GM18508 (cell line): ENCODE measurements around the gene HK2.
"Not testable (repeated sequence)": the region's sequence is repeated elsewhere in the genome, so short reads cannot be mapped to it uniquely, and the experiment has no call there.

Source experiments
- ATAC-seq: cut with Tn5 transposase; IDR thresholded peaks from one replicate; pipeline ENCODE4 v1.9.1; 2021; ENCODE audit warnings: moderate number of reproducible peaks; ENCODE audit not compliant: insufficient read depth, unreplicated experiment

The HK2 gene

GRCh38 chr2:74834792-74835755 is 1.1 kb downstream of the HK2 start:
- no peak for ATAC-seq

- ATAC-seq, result peak; percentile 30
Measured at GRCh38 chr2:74835831-74836674, 2.1 kb downstream of the HK2 start.

DNA sequence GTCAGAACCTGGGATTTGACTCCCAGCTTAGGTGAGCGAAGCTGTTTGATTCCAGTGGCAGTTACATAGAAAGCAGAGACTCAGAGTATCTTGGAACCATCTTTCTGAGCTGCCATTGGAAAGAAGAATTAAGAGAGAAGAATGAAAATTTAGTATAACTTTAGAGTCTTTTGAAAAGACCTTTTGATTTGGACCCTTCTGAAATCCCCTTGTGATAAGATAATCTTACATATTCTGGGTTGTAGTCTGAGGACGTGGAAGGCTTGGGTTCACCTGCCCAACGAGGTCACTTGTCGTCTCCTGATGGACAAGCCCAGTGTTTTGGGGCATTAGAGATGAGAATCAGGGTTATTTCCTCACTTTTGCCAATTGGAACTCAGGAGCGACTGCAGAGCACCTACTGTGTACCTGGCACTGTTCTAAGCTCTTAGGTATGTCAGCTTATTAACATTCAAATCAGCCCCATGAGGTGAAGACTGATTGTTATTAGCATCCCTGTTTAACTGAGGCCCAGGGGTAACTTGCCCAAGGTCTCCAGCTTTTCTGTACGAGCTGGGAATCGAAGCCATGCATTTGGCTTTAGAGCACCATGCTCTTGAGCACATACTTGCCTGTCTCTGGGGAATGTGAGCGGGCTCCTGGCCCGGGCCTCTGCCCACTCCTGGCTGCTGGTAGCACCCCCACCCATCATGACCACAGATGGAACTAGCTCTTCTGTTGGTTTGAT is 2.9 kb downstream of the HK2 start:
- ATAC-seq, result no peak

DNA sequence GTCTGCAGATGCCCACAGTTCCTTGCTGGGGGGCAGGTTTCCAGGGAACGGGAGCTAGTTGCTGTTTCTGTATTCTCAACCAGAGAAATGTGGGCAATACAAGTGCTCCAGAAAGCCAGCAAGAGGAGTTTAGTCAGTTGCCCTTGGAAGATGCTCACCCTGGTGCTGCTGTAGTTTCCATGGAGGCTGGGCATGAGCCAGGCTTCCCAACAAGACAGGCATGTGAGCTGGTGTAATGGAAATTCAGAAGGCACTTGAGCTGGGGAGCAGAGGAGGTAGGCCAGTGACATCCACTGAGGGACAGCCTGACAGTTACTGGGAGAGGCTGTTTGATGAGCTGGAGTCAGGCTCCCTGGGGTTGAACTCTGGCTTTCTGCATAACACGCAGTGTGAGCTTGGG is 7.7 kb downstream of the HK2 start:
- ATAC-seq, result no peak

DNA sequence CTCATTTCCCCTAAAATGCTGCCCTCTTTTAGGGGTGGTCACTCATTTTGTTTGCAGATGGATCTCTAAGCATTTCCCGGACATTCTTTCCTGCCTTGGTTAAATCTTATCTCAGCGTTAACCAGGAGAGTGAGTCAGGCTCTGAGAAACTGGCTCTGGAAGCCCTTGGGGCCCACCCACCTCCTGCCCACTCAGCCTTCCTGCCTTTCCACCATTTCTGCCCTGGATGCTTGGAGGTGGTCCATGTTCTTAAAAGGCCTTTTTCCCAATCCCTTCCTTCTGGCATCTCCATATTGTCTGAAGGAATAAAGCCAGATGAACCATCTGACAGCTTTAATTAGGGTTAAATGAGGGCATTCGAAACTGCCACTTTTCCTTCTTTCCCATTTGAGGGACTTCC is 9.5 kb downstream of the HK2 start:
- no peak for ATAC-seq

DNA sequence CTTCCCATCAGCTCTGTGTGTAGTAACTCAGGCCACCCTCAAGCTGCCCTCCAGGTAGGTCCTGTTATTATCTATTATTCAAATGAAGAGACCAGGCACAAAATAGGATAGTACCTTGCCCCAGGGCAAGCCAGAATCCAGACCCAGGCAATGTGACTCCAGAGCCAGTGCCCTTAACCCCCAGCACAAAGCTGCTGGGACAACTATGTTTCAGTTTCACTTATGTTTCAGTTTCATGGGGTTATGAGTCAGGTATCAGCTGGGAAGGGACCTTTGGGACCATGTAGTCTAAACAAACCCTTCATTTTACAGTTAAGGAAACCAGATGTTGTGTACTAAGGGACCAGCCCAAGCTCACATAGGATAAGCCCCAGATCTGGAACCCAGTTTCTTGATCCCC is 10.0 kb downstream of the HK2 start:
- ATAC-seq, result peak; percentile 89

- ATAC-seq, result no peak
Measured at GRCh38 chr2:74844752-74845151, 10.8 kb downstream of the HK2 start.

- no peak for ATAC-seq
Measured at GRCh38 chr2:74845217-74845751, 11.4 kb downstream of the HK2 start.

GRCh38 chr2:74845991-74846390 is 12.1 kb downstream of the HK2 start:
- ATAC-seq, result no peak

GRCh38 chr2:74846481-74846880 is 12.6 kb downstream of the HK2 start:
- no peak for ATAC-seq

GRCh38 chr2:74847070-74847858 is 13.3 kb downstream of the HK2 start:
- ATAC-seq, result no peak

- peak; percentile 67 for ATAC-seq
Measured at GRCh38 chr2:74849228-74849892, 15.4 kb downstream of the HK2 start.

GRCh38 chr2:74850496-74851190 is 16.7 kb downstream of the HK2 start:
- no peak for ATAC-seq

- no peak for ATAC-seq
Measured at GRCh38 chr2:74851191-74851566, 17.3 kb downstream of the HK2 start.

- not testable (repeated sequence) for ATAC-seq
Measured at GRCh38 chr2:74853360-74853759, 19.4 kb downstream of the HK2 start.

DNA sequence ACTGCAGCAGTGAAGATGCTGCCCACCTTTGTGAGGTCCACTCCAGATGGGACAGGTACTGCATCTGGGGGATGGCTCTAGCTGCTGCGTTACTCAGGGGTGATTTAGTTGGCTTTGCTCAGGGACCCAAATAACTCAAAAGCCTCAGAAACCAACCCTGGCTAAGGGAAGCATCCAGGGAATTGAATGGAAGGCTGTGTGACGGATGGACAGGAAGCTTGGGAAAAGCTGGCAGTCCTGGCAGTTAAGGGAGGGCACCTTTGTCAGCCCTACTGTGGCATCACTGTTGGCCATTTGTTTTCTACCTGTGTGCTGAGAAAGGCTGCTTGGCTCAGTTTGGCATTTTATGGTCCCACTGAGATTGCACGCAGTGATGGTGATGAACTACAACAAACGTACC is 20.5 kb downstream of the HK2 start:
- no peak for ATAC-seq

DNA sequence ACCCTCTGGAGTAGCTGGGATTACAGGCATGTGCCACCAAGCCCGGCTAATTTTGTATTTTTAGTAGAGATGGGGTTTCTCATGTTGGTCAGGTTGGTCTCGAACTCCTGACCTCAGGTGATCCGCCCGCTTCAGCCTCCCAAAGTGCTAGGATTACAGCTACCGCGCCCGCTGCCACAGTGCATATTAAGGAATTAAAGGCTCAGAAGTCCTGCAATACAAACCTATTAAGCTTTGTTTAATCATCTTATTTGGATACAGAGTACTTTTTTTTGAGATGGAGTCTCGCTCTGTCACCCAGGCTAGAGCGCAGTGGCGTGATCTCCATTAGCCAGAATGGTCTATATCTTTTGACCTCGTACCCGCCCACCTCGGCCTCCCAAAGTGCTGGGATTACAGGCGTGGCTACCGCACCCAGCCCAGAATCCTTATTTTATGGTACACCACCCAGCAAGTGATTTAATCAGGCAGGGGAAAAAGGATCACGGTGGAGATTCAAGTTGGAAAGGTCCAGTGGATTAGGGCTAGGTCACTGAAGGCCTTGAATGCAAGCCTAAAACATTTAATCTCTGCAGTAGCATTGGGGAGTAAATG is 21.3 kb downstream of the HK2 start:
- ATAC-seq, result not testable (repeated sequence)

DNA sequence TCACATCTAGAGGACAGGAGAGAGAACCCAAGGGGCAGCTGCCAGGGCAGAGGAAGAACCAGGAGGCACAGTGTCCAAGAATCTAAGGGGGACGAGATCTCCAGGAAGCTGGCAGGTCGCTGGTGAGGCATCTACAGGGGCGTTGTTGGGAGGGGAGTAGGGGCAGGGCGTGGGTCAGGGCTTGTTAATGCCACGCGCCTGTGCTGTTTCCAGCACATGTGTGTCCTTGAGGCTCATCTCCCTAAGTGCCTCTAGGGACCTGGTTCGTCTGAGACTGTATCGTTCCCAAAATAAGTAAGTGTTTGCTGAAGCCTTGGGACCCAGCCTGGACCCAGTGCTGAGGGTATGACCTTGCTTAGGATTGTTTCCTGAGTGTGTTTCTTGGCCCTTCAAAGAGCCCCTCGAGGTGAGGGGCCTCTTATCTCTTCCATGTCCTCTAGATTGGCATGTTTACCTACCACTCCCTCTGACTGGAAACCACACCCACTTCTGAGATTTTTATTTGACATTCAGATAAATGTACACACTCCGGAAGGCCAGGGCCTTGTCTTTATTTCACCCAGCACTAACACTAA is 22.2 kb downstream of the HK2 start:
- no peak for ATAC-seq
